Left colon (tissue), 2 donors: ENCODE data around the gene KISS1R. TPM values are rescaled to one million over a fixed set of nuclear protein-coding genes. Genes with fewer than 3 reads are reported as not detected.
"Not testable (repeated sequence)": the region's sequence is repeated elsewhere in the genome, so short reads cannot be mapped to it uniquely, and the experiment has no call there.

Experiments
- ATAC-seq: fragments of 200-7000 bp; cut with Tn5 transposase; one replicate; pipeline ENCODE4 v1.9.1; 2020; ENCODE audit warnings: mild to moderate bottlenecking, moderate library complexity
- DNase-seq, 2 donors: peaks; one replicate each; pipeline ENCODE4 v3.0.0-alpha.2; 2020
- intact Hi-C, 2 donors: fragments of 100-400 bp; cut with DNase I in 1 of 2; cut with micrococcal nuclease in 1 of 2; formaldehyde crosslinking; loops; one replicate each; pipeline versions ENCODE4 v1.11.2 to v1.14.0; 2022; cut with DNase I, micrococcal nuclease
- long read RNA-seq: library from polyadenylated mRNA; unstranded; transcript quantifications from one replicate; pipeline ENCODE4 v2.0.0, GENCODE V29; 2021
- total RNA-seq, 2 donors: library from RNA; stranded (reverse); fragmentation: NEBNext Ultra II Directional; extraction: Animal tissue kit (Norgen Biotek cat#: 25700); gene quantifications; one replicate each; pipeline ENCODE4 v1.2.1, GENCODE V29; 2021
- donor health status: DM: no; HTN: no; CAD: no.
- donor health status: DM: yes; HTN: yes; CAD: no.

Gene KISS1R
- total RNA-seq: not detected
- long read RNA-seq: 0 reads

- DNase-seq (peak; percentile 29 to 53), ATAC-seq (peak; percentile 17)
- intact Hi-C loops: loop anchor here in 1 of 2 donors (5.0 kb wide), 1 partner anchor 55 kb away; no protein-coding TSS in a partner anchor
These were observed at the start of gene KISS1R for GRCh38 chr19:917323-918151. TSS of gene KISS1R (plus strand) at chr19:917333. CDS start at chr19:917503, 170 bp downstream.

GRCh38 chr19:867855-868457, 49.2 kb upstream of the KISS1R start:
- intact Hi-C loops: no loop called here
- no peak for ATAC-seq

DNA sequence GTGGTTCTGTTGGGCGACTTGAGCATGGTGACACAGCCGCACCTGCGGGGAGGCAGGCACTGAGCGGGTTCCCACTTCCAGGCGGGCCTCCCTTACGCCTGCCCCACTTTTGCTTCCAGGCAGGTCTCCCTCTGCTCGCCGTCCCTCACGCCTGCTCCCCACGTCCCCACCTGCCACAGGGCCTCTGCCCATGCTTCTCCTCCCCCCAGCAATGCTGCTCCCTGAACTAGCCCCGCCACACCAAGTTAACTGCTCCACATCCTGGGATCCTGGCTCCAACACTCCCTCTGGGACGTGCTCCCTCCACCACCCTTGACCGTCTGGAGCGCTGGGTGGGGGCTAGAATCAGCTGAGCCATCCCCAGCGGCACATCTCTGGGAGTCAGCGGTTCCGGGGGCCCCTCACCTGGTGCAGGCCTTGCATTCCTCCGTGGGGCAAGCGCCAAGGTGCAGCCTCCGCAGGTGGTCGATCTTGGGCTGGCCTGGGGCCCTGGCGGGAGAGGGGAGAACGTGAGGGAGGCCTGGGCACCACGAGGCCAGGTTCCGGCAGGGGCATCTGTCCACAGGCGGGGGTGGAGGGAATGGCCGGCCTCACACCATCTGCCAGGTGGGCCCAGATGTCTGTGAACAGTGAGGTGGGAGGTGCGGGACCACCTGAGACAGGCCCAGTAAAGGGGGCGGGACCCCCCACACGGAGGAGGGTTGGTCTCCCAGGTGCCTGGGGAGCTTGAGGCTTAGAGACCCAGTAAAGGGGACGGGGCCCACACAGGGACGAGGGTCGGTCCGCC, 48.5 kb upstream of the KISS1R start:
- intact Hi-C loops: no loop called here
- ATAC-seq: no peak

More at GRCh38 chr19:867855-868457, 49.2 kb upstream of the KISS1R start:
- no peak for DNase-seq

DNA sequence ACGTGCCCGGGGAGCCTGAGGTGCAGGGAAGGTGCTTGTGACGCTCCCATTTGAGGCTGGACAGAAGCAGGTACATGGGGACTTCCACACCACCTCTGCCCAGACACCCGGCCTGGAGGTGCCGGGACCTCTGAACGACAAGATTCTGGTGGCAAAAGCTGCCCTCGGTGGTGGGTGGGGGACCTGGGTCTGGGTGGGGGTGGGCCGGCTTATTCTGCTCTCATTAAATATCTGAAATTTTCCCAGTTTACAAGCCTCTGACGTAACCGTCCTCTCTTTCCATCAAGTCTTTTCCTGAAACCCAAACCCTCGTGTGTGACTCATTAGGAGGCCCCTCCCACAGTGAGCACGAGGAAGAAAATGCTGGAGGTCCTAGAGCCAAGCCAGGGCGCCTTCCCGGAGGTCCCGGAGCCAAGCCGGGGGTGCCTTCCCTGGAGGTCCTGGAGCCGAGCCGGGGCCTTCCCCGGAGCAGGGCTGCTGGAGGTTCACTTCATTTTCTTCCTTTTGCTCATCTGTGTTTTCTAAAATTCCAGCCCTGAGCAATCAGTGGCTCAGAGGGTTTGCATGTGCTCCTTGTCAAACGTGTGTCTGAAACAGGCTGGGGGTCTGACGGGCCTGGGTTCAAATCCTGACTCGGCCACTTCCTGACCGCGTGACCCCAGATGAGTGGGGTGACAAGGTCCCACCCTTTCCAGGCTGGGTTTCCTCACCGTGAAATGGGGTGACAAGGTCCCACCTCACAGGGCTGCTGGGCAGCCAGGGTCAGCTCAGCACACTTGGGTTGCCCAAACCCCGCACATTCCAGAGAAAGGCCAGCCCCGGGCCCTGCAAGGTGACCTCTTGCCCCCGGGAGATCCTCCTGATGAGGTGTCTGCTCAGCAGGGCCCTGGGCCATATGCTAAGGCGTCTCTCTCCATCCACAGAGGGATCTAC, 47.6 kb upstream of the KISS1R start:
- DNase-seq (peak; percentile 45 to 69), ATAC-seq (no peak)
- intact Hi-C loops: no loop called here

More for the DNA sequence above, 48.5 kb upstream of the KISS1R start:
- no peak for DNase-seq

- ATAC-seq: no peak
- intact Hi-C loops: no loop called here
- no peak for DNase-seq
These were observed 46.8 kb upstream of the KISS1R start for GRCh38 chr19:870314-870713.

GRCh38 chr19:870963-871401, 46.2 kb upstream of the KISS1R start:
- intact Hi-C loops: no loop called here
- DNase-seq: no peak
- ATAC-seq: no peak

GRCh38 chr19:871446-872265, 45.5 kb upstream of the KISS1R start:
- DNase-seq: no peak
- peak; percentile 21 for ATAC-seq
- intact Hi-C loops: no loop called here

- intact Hi-C loops: no loop called here
- peak; percentile 90 to 91 for DNase-seq
- ATAC-seq: peak; percentile 84
These were observed 44.7 kb upstream of the KISS1R start for GRCh38 chr19:872266-872951.

- ATAC-seq: peak; percentile 61
- DNase-seq: peak; percentile 65 to 81
- intact Hi-C loops: no loop called here
These were observed 44.0 kb upstream of the KISS1R start for GRCh38 chr19:873084-873483.

- ATAC-seq: no peak
- intact Hi-C loops: no loop called here
These were observed 43.5 kb upstream of the KISS1R start for GRCh38 chr19:873561-874041.

GRCh38 chr19:875265-875879, 41.8 kb upstream of the KISS1R start:
- no peak for ATAC-seq
- no peak for DNase-seq
- intact Hi-C loops: no loop called here

More at GRCh38 chr19:873561-874041, 43.5 kb upstream of the KISS1R start:
- DNase-seq: no peak

DNA sequence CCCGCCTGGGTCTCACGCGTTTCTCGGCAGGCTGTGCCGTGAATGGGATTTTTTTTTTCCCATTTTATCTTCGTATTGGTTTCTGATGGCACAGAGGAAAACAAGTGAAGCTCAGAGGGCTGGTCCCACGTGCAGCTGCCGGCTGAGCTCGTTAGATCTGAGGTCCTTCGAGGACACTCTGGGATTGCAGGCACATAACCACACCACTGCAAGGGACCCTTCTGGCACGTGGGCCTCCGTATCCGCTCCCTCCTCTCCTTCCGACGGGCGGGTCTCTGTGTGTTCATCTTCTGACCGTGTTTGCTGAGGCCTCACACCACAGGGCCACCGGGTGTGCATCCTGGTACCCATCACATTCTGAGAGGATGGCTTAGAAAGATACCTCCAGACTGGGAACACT, 41.0 kb upstream of the KISS1R start:
- DNase-seq (no peak), ATAC-seq (no peak)
- intact Hi-C loops: no loop called here

GRCh38 chr19:876780-877314, 40.3 kb upstream of the KISS1R start:
- ATAC-seq (no peak), DNase-seq (no peak)
- intact Hi-C loops: no loop called here

DNA sequence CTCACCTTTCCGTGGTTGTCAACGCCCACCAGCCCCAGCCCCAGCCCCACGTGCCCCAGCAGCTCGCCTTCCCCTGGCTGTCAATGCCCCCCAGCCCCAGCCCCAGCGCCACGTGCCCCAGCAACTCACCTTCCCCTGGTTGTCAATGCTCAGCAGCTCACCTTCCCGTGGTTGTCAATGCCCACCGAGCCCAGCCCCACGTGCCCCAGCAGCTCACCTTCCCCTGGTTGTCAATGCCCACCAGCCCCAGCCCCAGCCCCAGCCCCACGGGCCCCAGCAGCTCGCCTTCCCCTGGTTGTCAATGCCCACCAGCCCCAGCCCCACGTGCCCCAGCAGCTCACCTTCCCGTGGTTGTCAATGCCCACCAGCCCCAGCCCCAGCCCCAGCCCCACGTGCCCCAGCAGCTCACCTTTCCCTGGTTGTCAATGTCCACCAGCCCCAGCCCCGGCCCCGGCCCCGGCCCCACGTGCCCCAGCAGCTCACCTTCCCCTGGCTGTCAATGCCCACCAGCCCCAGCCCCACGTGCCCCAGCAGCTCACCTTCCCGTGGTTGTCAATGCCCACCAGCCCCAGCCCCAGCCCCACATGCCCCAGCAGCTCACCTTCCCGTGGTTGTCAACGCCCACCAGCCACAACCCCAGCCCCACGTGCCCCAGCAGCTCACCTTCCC, 39.0 kb upstream of the KISS1R start:
- ATAC-seq, intact Hi-C loops, DNase-seq: not testable (repeated sequence)

- ATAC-seq, DNase-seq, intact Hi-C loops: not testable (repeated sequence)
These were observed 38.2 kb upstream of the KISS1R start for GRCh38 chr19:878751-879561.
